ENCODE data around the gene ADGRD1. TPM values are rescaled to one million over a fixed set of nuclear protein-coding genes. Genes with fewer than 3 reads are reported as not detected.

Gene ADGRD1
- total RNA-seq, 1 experiment from 2014 or later = 0.77 TPM

DNA sequence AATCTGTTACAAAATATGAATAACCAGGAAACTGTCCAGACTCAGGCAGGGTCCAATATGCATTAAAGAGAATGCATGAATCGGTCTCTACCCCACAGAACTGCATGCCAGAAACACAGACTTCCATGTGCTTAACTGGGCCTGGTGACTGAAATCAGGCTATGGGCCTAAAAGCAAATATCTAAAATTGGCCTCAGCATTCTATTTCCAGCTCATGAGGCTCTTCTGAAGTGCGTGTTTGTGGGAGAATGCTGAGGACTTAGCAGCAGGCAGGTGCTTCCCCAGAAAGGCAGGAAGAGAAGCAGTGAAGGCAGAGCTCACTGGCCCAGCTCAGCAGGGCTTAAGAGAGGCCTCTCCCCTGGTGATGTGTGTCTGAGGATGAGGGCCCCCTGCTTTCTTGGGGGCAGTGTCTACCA lies 48.5 kb downstream of the ADGRD1 start:
- H3K4me3 Mint-ChIP-seq = no peak overlapping the region
- H3K27me3 Mint-ChIP-seq (ENCODE audit: low read depth) = peaks cover 6% of the 10 kb centered on the region
- H3K4me1 Mint-ChIP-seq = no peaks in the 10 kb centered on the region
- no peak for TF ChIP-seq FOXP1 (CRISPR knock-in tag; IDR thresholded peaks at IDR 0.05; ENCODE audit: borderline replicate concordance)
- DNase-seq (ENCODE audit: low spot score) = no peak
- peaks cover 27% of the 10 kb centered on the region for H3K36me3 Mint-ChIP-seq
- peaks cover 30% of the 10 kb centered on the region for H3K9me3 Mint-ChIP-seq
- ATAC-seq = no peak
- ChIA-PET CTCF (interaction anchor here (1.6 kb wide), 1 partner anchor 102 kb away, joined by 4 read pairs; no protein-coding TSS in a partner anchor), POLR2A (no interaction called here)
- H3K27ac Mint-ChIP-seq = no peak overlapping the region

DNA sequence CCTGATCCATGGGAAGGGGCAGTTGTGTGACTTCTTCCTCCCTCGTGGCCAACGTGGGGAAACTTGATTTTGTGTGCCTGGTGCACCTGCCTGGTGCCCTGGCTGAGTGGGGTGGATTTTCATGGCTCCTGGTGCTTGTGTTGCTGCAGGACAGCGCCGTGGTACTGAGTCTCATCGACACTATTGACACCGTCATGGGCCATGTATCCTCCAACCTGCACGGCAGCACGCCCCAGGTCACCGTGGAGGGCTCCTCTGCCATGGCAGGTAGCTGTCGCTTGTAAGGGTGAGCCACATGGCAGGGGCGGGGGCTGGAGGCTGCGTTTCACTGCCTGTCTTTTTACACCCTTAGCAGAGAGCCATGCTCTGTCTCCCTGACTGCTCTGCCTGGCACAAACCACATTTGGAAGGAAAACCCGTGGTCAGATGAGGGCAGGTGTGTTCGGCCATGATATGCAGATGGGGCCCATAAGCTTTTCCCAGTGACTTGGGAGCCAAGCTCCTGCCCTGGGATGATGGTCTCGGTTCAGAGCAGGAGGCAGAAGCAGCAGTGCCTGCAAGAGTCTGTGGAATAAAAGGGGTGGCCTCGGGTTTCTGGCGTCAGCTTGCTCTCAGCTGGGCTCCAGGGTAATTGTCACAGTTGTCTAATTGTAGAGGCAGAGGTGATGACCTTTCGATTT lies 49.5 kb downstream of the ADGRD1 start:
- ChIA-PET POLR2A (no interaction called here), CTCF (interaction anchor here (0.7 to 1.6 kb wide), 3 partner anchors 102 to 133 kb away, joined by 3 to 5 read pairs (median 4); no protein-coding TSS in a partner anchor)
- DNase-seq (ENCODE audit: low spot score) = no peak
- H3K4me1 Mint-ChIP-seq = no peaks in the 10 kb centered on the region
- H3K27ac Mint-ChIP-seq = no peak overlapping the region
- H3K9me3 Mint-ChIP-seq = peaks cover 30% of the 10 kb centered on the region
- peaks cover 25% of the 10 kb centered on the region for H3K36me3 Mint-ChIP-seq
- no peak for ATAC-seq
- H3K27me3 Mint-ChIP-seq (ENCODE audit: low read depth) = peaks cover 6% of the 10 kb centered on the region
- no peak overlapping the region for H3K4me3 Mint-ChIP-seq
- TF ChIP-seq, protein P1, sequence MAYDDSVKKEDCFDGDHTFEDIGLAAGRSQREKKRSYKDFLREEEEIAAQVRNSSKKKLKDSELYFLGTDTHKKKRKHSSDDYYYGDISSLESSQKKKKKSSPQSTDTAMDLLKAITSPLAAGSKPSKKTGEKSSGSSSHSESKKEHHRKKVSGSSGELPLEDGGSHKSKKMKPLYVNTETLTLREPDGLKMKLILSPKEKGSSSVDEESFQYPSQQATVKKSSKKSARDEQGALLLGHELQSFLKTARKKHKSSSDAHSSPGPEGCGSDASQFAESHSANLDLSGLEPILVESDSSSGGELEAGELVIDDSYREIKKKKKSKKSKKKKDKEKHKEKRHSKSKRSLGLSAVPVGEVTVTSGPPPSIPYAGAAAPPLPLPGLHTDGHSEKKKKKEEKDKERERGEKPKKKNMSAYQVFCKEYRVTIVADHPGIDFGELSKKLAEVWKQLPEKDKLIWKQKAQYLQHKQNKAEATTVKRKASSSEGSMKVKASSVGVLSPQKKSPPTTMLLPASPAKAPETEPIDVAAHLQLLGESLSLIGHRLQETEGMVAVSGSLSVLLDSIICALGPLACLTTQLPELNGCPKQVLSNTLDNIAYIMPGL (CRISPR knock-in tag; IDR thresholded peaks at IDR 0.05) = no peak
- TF ChIP-seq MYBL2 (CRISPR knock-in tag; IDR thresholded peaks at IDR 0.05) = no peak
- TF ChIP-seq, protein P2, sequence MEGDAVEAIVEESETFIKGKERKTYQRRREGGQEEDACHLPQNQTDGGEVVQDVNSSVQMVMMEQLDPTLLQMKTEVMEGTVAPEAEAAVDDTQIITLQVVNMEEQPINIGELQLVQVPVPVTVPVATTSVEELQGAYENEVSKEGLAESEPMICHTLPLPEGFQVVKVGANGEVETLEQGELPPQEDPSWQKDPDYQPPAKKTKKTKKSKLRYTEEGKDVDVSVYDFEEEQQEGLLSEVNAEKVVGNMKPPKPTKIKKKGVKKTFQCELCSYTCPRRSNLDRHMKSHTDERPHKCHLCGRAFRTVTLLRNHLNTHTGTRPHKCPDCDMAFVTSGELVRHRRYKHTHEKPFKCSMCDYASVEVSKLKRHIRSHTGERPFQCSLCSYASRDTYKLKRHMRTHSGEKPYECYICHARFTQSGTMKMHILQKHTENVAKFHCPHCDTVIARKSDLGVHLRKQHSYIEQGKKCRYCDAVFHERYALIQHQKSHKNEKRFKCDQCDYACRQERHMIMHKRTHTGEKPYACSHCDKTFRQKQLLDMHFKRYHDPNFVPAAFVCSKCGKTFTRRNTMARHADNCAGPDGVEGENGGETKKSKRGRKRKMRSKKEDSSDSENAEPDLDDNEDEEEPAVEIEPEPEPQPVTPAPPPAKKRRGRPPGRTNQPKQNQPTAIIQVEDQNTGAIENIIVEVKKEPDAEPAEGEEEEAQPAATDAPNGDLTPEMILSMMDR (IDR thresholded peaks at IDR 0.05) = no peak
- no peak for TF ChIP-seq MXD4 (CRISPR knock-in tag; IDR thresholded peaks at IDR 0.05; ENCODE audit: borderline replicate concordance)
- TF ChIP-seq, protein P3, sequence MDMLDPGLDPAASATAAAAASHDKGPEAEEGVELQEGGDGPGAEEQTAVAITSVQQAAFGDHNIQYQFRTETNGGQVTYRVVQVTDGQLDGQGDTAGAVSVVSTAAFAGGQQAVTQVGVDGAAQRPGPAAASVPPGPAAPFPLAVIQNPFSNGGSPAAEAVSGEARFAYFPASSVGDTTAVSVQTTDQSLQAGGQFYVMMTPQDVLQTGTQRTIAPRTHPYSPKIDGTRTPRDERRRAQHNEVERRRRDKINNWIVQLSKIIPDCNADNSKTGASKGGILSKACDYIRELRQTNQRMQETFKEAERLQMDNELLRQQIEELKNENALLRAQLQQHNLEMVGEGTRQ (CRISPR knock-in tag; IDR thresholded peaks at IDR 0.05) = no peak
- TF ChIP-seq NR3C1 (CRISPR knock-in tag; conservative IDR thresholded peaks at IDR 0.05; ENCODE audit: low read depth) = no peak
- TF ChIP-seq, protein P4, sequence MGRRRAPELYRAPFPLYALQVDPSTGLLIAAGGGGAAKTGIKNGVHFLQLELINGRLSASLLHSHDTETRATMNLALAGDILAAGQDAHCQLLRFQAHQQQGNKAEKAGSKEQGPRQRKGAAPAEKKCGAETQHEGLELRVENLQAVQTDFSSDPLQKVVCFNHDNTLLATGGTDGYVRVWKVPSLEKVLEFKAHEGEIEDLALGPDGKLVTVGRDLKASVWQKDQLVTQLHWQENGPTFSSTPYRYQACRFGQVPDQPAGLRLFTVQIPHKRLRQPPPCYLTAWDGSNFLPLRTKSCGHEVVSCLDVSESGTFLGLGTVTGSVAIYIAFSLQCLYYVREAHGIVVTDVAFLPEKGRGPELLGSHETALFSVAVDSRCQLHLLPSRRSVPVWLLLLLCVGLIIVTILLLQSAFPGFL (CRISPR knock-in tag; IDR thresholded peaks at IDR 0.05; ENCODE audit: borderline replicate concordance) = no peak
- TF ChIP-seq, protein P5, sequence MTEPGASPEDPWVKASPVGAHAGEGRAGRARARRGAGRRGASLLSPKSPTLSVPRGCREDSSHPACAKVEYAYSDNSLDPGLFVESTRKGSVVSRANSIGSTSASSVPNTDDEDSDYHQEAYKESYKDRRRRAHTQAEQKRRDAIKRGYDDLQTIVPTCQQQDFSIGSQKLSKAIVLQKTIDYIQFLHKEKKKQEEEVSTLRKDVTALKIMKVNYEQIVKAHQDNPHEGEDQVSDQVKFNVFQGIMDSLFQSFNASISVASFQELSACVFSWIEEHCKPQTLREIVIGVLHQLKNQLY (CRISPR knock-in tag; IDR thresholded peaks at IDR 0.05) = no peak
- no peak for TF ChIP-seq ZNF396 (CRISPR knock-in tag; IDR thresholded peaks at IDR 0.05; ENCODE audit: borderline replicate concordance)
- TF ChIP-seq, protein P6, sequence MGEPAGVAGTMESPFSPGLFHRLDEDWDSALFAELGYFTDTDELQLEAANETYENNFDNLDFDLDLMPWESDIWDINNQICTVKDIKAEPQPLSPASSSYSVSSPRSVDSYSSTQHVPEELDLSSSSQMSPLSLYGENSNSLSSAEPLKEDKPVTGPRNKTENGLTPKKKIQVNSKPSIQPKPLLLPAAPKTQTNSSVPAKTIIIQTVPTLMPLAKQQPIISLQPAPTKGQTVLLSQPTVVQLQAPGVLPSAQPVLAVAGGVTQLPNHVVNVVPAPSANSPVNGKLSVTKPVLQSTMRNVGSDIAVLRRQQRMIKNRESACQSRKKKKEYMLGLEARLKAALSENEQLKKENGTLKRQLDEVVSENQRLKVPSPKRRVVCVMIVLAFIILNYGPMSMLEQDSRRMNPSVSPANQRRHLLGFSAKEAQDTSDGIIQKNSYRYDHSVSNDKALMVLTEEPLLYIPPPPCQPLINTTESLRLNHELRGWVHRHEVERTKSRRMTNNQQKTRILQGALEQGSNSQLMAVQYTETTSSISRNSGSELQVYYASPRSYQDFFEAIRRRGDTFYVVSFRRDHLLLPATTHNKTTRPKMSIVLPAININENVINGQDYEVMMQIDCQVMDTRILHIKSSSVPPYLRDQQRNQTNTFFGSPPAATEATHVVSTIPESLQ (CRISPR knock-in tag; IDR thresholded peaks at IDR 0.05) = no peak
- TF ChIP-seq ETV6 (CRISPR knock-in tag; IDR thresholded peaks at IDR 0.05) = no peak
- TF ChIP-seq, protein P7, sequence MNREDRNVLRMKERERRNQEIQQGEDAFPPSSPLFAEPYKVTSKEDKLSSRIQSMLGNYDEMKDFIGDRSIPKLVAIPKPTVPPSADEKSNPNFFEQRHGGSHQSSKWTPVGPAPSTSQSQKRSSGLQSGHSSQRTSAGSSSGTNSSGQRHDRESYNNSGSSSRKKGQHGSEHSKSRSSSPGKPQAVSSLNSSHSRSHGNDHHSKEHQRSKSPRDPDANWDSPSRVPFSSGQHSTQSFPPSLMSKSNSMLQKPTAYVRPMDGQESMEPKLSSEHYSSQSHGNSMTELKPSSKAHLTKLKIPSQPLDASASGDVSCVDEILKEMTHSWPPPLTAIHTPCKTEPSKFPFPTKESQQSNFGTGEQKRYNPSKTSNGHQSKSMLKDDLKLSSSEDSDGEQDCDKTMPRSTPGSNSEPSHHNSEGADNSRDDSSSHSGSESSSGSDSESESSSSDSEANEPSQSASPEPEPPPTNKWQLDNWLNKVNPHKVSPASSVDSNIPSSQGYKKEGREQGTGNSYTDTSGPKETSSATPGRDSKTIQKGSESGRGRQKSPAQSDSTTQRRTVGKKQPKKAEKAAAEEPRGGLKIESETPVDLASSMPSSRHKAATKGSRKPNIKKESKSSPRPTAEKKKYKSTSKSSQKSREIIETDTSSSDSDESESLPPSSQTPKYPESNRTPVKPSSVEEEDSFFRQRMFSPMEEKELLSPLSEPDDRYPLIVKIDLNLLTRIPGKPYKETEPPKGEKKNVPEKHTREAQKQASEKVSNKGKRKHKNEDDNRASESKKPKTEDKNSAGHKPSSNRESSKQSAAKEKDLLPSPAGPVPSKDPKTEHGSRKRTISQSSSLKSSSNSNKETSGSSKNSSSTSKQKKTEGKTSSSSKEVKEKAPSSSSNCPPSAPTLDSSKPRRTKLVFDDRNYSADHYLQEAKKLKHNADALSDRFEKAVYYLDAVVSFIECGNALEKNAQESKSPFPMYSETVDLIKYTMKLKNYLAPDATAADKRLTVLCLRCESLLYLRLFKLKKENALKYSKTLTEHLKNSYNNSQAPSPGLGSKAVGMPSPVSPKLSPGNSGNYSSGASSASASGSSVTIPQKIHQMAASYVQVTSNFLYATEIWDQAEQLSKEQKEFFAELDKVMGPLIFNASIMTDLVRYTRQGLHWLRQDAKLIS (CRISPR knock-in tag; IDR thresholded peaks at IDR 0.05; ENCODE audit: borderline replicate concordance) = no peak
- no peak for TF ChIP-seq FOXP1 (CRISPR knock-in tag; IDR thresholded peaks at IDR 0.05; ENCODE audit: borderline replicate concordance)
- TF ChIP-seq, protein P8, sequence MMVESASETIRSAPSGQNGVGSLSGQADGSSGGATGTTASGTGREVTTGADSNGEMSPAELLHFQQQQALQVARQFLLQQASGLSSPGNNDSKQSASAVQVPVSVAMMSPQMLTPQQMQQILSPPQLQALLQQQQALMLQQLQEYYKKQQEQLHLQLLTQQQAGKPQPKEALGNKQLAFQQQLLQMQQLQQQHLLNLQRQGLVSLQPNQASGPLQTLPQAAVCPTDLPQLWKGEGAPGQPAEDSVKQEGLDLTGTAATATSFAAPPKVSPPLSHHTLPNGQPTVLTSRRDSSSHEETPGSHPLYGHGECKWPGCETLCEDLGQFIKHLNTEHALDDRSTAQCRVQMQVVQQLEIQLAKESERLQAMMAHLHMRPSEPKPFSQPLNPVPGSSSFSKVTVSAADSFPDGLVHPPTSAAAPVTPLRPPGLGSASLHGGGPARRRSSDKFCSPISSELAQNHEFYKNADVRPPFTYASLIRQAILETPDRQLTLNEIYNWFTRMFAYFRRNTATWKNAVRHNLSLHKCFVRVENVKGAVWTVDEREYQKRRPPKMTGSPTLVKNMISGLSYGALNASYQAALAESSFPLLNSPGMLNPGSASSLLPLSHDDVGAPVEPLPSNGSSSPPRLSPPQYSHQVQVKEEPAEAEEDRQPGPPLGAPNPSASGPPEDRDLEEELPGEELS (CRISPR knock-in tag; IDR thresholded peaks at IDR 0.05) = no peak
- no peak for TF ChIP-seq ZNF671 (CRISPR knock-in tag; IDR thresholded peaks at IDR 0.05)
- TF ChIP-seq ZBTB21 (CRISPR knock-in tag; IDR thresholded peaks at IDR 0.05; ENCODE audit: borderline replicate concordance) = no peak
- no peak for TF ChIP-seq ZNF423 (CRISPR knock-in tag; IDR thresholded peaks at IDR 0.05)
- no peak for TF ChIP-seq NFATC4 (CRISPR knock-in tag; IDR thresholded peaks at IDR 0.05)

Measured in WTC11 (cell line).